ENCODE results near the gene EIF1AY.

EIF1AY gene

GRCh38 chrY:20555820-20556219, 19.8 kb upstream of the EIF1AY start:
- no peak overlapping the region for H3K9ac ChIP-seq
- no peak for TF ChIP-seq CTCF (conservative IDR thresholded peaks at IDR 0.05; ENCODE audit: low read depth, low read length)
- no peak overlapping the region for H2AFZ ChIP-seq (ENCODE audit: low read depth)
- no peaks in the 10 kb centered on the region for H4K20me1 ChIP-seq (ENCODE audit: insufficient read depth)
- no peak overlapping the region for H3K4me2 ChIP-seq
- no peaks in the 10 kb centered on the region for H3K4me1 ChIP-seq (ENCODE audit: low read depth, poor library complexity, severe bottlenecking)
- H3K4me3 ChIP-seq (IDR thresholded peaks at IDR 0.05; ENCODE audit: insufficient read depth, low read depth, low read length), result no peak overlapping the region
- no peaks in the 10 kb centered on the region for H3K79me2 ChIP-seq (ENCODE audit: insufficient read depth, low read depth)
- H3K36me3 ChIP-seq (ENCODE audit: insufficient read depth), result no peaks in the 10 kb centered on the region
- H3K27ac ChIP-seq, result no peak overlapping the region
- no peaks in the 10 kb centered on the region for H3K27me3 ChIP-seq (ENCODE audit: insufficient read depth, low read depth)

GRCh38 chrY:20558677-20559076, 16.9 kb upstream of the EIF1AY start:
- Histone ChIP-seq H3K27ac (no peak overlapping the region), H3K9ac (no peak overlapping the region), H3K4me1 (ENCODE audit: low read depth, poor library complexity, severe bottlenecking) (no peaks in the 10 kb centered on the region), H3K4me2 (no peak overlapping the region), H3K79me2 (ENCODE audit: insufficient read depth, low read depth) (no peaks in the 10 kb centered on the region), H3K36me3 (ENCODE audit: insufficient read depth) (no peaks in the 10 kb centered on the region), H4K20me1 (ENCODE audit: insufficient read depth) (no peaks in the 10 kb centered on the region), H3K27me3 (ENCODE audit: insufficient read depth, low read depth) (no peaks in the 10 kb centered on the region), H2AFZ (ENCODE audit: low read depth) (no peak overlapping the region), H3K4me3 (IDR thresholded peaks at IDR 0.05; ENCODE audit: insufficient read depth, low read depth, low read length) (no peak overlapping the region)
- TF ChIP-seq CTCF (conservative IDR thresholded peaks at IDR 0.05; ENCODE audit: low read depth, low read length), result no peak

GRCh38 chrY:20559873-20560512, 15.6 kb upstream of the EIF1AY start:
- Histone ChIP-seq H3K4me1 (ENCODE audit: low read depth, poor library complexity, severe bottlenecking) (no peaks in the 10 kb centered on the region), H3K36me3 (ENCODE audit: insufficient read depth) (no peaks in the 10 kb centered on the region), H4K20me1 (ENCODE audit: insufficient read depth) (no peaks in the 10 kb centered on the region), H3K4me3 (IDR thresholded peaks at IDR 0.05; ENCODE audit: insufficient read depth, low read depth, low read length) (no peak overlapping the region), H3K9ac (no peak overlapping the region), H3K4me2 (no peak overlapping the region), H3K79me2 (ENCODE audit: insufficient read depth, low read depth) (no peaks in the 10 kb centered on the region), H2AFZ (ENCODE audit: low read depth) (no peak overlapping the region), H3K27me3 (ENCODE audit: insufficient read depth, low read depth) (no peaks in the 10 kb centered on the region), H3K27ac (no peak overlapping the region)
- TF ChIP-seq CTCF (conservative IDR thresholded peaks at IDR 0.05; ENCODE audit: low read depth, low read length), result no peak

GRCh38 chrY:20571306-20571705, 4.3 kb upstream of the EIF1AY start:
- H3K79me2 ChIP-seq (ENCODE audit: insufficient read depth, low read depth), result no peaks in the 10 kb centered on the region
- no peaks in the 10 kb centered on the region for H3K27me3 ChIP-seq (ENCODE audit: insufficient read depth, low read depth)
- no peaks in the 10 kb centered on the region for H3K36me3 ChIP-seq (ENCODE audit: insufficient read depth)
- H2AFZ ChIP-seq (ENCODE audit: low read depth), result no peak overlapping the region
- no peak overlapping the region for H3K27ac ChIP-seq
- no peaks in the 10 kb centered on the region for H4K20me1 ChIP-seq (ENCODE audit: insufficient read depth)
- H3K4me2 ChIP-seq, result no peak overlapping the region
- H3K4me1 ChIP-seq (ENCODE audit: low read depth, poor library complexity, severe bottlenecking), result no peaks in the 10 kb centered on the region
- TF ChIP-seq CTCF (conservative IDR thresholded peaks at IDR 0.05; ENCODE audit: low read depth, low read length), result no peak
- H3K9ac ChIP-seq, result no peak overlapping the region
- H3K4me3 ChIP-seq (IDR thresholded peaks at IDR 0.05; ENCODE audit: insufficient read depth, low read depth, low read length), result no peak overlapping the region

Measured in KMS-11 (cell line).